ENCODE data around the gene TNS1. TPM values are rescaled to one million over a fixed set of nuclear protein-coding genes. Genes with fewer than 3 reads are reported as not detected.
"Not testable (repeated sequence)": the region's sequence is repeated elsewhere in the genome, so short reads cannot be mapped to it uniquely, and the experiment has no call there.

TNS1 gene
- total RNA-seq, 1 donor from 2014 or later: 0.24 TPM

- H3K27me3 Mint-ChIP-seq (ENCODE audit: insufficient read depth, low read depth): peaks cover 12% of the 10 kb centered on the region
- peaks cover 75% of the 10 kb centered on the region for H3K27me3 ChIP-seq
- no peak overlapping the region for H3K4me3 ChIP-seq
- no peak for TF ChIP-seq EZH2phosphoT487 (IDR thresholded peaks at IDR 0.05)
- TF ChIP-seq, protein P1, sequence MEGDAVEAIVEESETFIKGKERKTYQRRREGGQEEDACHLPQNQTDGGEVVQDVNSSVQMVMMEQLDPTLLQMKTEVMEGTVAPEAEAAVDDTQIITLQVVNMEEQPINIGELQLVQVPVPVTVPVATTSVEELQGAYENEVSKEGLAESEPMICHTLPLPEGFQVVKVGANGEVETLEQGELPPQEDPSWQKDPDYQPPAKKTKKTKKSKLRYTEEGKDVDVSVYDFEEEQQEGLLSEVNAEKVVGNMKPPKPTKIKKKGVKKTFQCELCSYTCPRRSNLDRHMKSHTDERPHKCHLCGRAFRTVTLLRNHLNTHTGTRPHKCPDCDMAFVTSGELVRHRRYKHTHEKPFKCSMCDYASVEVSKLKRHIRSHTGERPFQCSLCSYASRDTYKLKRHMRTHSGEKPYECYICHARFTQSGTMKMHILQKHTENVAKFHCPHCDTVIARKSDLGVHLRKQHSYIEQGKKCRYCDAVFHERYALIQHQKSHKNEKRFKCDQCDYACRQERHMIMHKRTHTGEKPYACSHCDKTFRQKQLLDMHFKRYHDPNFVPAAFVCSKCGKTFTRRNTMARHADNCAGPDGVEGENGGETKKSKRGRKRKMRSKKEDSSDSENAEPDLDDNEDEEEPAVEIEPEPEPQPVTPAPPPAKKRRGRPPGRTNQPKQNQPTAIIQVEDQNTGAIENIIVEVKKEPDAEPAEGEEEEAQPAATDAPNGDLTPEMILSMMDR (IDR thresholded peaks at IDR 0.05): no peak
- no peak for TF ChIP-seq EZH2 (IDR thresholded peaks at IDR 0.05)
- H3K9ac ChIP-seq: no peak overlapping the region
- H3K4me1 Mint-ChIP-seq: peaks cover 7% of the 10 kb centered on the region
- H3K27ac Mint-ChIP-seq: no peak overlapping the region
- no peak overlapping the region for H3K4me2 ChIP-seq
- no peaks in the 10 kb centered on the region for H3K79me2 ChIP-seq (ENCODE audit: low read depth)
- DNase-seq (ENCODE audit: low spot score): no peak
- no peak overlapping the region for H3K4me3 Mint-ChIP-seq
- no peaks in the 10 kb centered on the region for H3K9me3 ChIP-seq (ENCODE audit: low read depth)
- no peaks in the 10 kb centered on the region for H4K20me1 ChIP-seq (ENCODE audit: low read depth)
- no peaks in the 10 kb centered on the region for H3K36me3 ChIP-seq
- no peaks in the 10 kb centered on the region for H3K9me3 Mint-ChIP-seq
- no peaks in the 10 kb centered on the region for H3F3A ChIP-seq (ENCODE audit: low read depth)
- no peak overlapping the region for H3K27ac ChIP-seq
- H3K36me3 Mint-ChIP-seq: no peaks in the 10 kb centered on the region
- peaks cover 12% of the 10 kb centered on the region for H3K4me1 ChIP-seq
- no peak overlapping the region for H2AFZ ChIP-seq (replicated peaks)
Observed at GRCh38 chr2:218035463-218036100, 32.8 kb upstream of the TNS1 start.

DNA sequence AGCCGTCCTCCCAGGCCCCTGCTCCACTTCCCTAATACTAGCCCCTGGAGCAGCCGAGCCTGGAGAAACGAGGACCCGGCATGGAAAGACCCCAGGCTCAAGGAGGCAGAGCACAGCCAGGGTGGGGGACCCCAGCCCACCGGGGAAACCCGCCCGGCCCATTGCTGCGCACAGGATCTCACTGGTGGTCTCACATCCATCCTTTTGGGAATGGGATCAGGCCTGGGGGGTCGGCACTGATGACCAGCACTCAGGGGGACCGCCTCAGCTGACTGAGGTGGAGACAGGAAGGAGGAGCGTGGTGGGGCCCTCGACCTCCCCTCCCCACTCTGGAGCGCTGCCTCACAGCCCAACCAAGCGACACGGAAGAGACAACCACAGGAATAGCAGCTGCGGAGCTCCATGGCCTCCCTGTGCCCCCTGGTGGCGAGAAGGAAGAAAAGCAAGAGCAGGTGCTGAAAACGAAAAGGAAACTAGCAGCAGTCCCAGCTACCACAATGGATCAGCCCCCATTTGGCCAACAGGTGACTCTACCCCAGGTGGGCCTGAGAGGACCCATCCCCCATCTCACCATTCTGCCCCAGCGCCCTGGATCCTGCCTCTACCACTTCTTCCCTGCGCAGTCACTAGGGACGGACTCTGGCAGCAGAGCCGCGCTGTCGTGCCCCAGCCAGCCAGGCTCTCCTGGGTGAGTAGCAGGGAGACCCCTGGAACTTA is 31.9 kb upstream of the TNS1 start:
- not testable (repeated sequence) for H3K36me3 ChIP-seq; H3K79me2 ChIP-seq (ENCODE audit: low read depth); H4K20me1 ChIP-seq (ENCODE audit: low read depth); H3K9ac ChIP-seq; H3K9me3 ChIP-seq (ENCODE audit: low read depth); H3K27ac ChIP-seq; H3K9me3 Mint-ChIP-seq; H3K36me3 Mint-ChIP-seq; H3K27ac Mint-ChIP-seq; H3F3A ChIP-seq (ENCODE audit: low read depth); H3K4me1 Mint-ChIP-seq
- H3K4me3 ChIP-seq: peak overlapping the region; percentile 49
- H2AFZ ChIP-seq (replicated peaks): peak overlapping the region; percentile 91
- H3K27me3 ChIP-seq: peaks cover 69% of the 10 kb centered on the region
- Mint-ChIP-seq H3K4me3 (peak overlapping the region; percentile 53), H3K27me3 (ENCODE audit: insufficient read depth, low read depth) (peaks cover 12% of the 10 kb centered on the region)
- peak overlapping the region; percentile 93 for H3K4me2 ChIP-seq
- DNase-seq (ENCODE audit: low spot score): peak; percentile 82
- peaks cover 12% of the 10 kb centered on the region for H3K4me1 ChIP-seq
- TF ChIP-seq EZH2phosphoT487 (IDR thresholded peaks at IDR 0.05) (peak; percentile 69), EZH2 (IDR thresholded peaks at IDR 0.05) (peak; percentile 83)
- TF ChIP-seq, protein P1 (IDR thresholded peaks at IDR 0.05): peak; percentile 78

GRCh38 chr2:218033590-218034496 is 31.0 kb upstream of the TNS1 start:
- Mint-ChIP-seq H3K27me3 (ENCODE audit: insufficient read depth, low read depth) (peaks cover 12% of the 10 kb centered on the region), H3K36me3 (no peaks in the 10 kb centered on the region), H3K4me1 (peaks cover 7% of the 10 kb centered on the region), H3K4me3 (peak overlapping the region; percentile 24), H3K27ac (no peak overlapping the region), H3K9me3 (no peaks in the 10 kb centered on the region)
- Histone ChIP-seq H3K79me2 (ENCODE audit: low read depth) (no peaks in the 10 kb centered on the region), H3K27ac (no peak overlapping the region), H3F3A (ENCODE audit: low read depth) (no peaks in the 10 kb centered on the region), H3K4me2 (peak overlapping the region; percentile 93), H3K4me1 (peaks cover 12% of the 10 kb centered on the region), H3K36me3 (no peaks in the 10 kb centered on the region), H3K9ac (no peak overlapping the region), H3K27me3 (peaks cover 66% of the 10 kb centered on the region), H2AFZ (replicated peaks) (peak overlapping the region; percentile 91), H3K9me3 (ENCODE audit: low read depth) (no peaks in the 10 kb centered on the region), H3K4me3 (peak overlapping the region; percentile 49), H4K20me1 (ENCODE audit: low read depth) (no peaks in the 10 kb centered on the region)
- DNase-seq (ENCODE audit: low spot score): peak; percentile 61
- TF ChIP-seq EZH2 (IDR thresholded peaks at IDR 0.05) (peak; percentile 96), EZH2phosphoT487 (IDR thresholded peaks at IDR 0.05) (peak; percentile 87)
- TF ChIP-seq, protein P1 (IDR thresholded peaks at IDR 0.05): no peak
